Hepatocyte (in vitro differentiated cells): ENCODE measurements around the gene KANK2. TPM values are rescaled to one million over a fixed set of nuclear protein-coding genes. Genes with fewer than 3 reads are reported as not detected.

Experiments used
- DNase-seq: peaks from one replicate; pipeline ENCODE4 v3.0.0-alpha.2; 2016; ENCODE audit warnings: low spot score
- H2AFZ ChIP-seq: fragments of 200-600 bp; sonication (generic); 2 replicates; pipeline ENCODE4 v1.6.0; 2016; ENCODE audit warnings: antibody characterized with exemption, mild to moderate bottlenecking
- H3K27ac ChIP-seq: fragments of 200-600 bp; sonication (generic); 2 replicates; pipeline ENCODE4 v1.5.1; 2016; ENCODE audit warnings: mild to moderate bottlenecking
- H3K27me3 ChIP-seq: fragments of 200-600 bp; sonication (generic); 2 replicates; pipeline ENCODE4 v1.6.1; 2016
- H3K36me3 ChIP-seq: fragments of 200-600 bp; sonication (generic); replicated peaks from 2 replicates; pipeline ENCODE4 v1.5.1; 2016; ENCODE audit warnings: low read depth; ENCODE audit not compliant: insufficient read depth
- H3K4me1 ChIP-seq: fragments of 200-600 bp; sonication (generic); 2 replicates; pipeline ENCODE4 v1.5.1; 2016; ENCODE audit warnings: mild to moderate bottlenecking, moderate library complexity; ENCODE audit not compliant: insufficient read depth
- H3K4me2 ChIP-seq: fragments of 200-600 bp; sonication (generic); 2 replicates; pipeline ENCODE4 v1.6.0; 2016
- H3K4me3 ChIP-seq: fragments of 200-600 bp; sonication (generic); 2 replicates; pipeline ENCODE4 v1.5.1; 2016; ENCODE audit warnings: mild to moderate bottlenecking
- H3K79me2 ChIP-seq: fragments of 200-600 bp; sonication (generic); 2 replicates; pipeline ENCODE4 v1.6.0; 2017; ENCODE audit warnings: mild to moderate bottlenecking
- H3K9me2 ChIP-seq: fragments of 200-600 bp; sonication (generic); replicated peaks from 2 replicates; pipeline ENCODE4 v1.6.0; 2017; ENCODE audit warnings: mild to moderate bottlenecking; ENCODE audit not compliant: insufficient read depth
- H3K9me3 ChIP-seq: fragments of 200-600 bp; sonication (generic); 2 replicates; pipeline ENCODE4 v1.5.1; 2016; ENCODE audit warnings: low read depth, mild to moderate bottlenecking
- H4K20me1 ChIP-seq: fragments of 200-600 bp; sonication (generic); 2 replicates; pipeline ENCODE4 v1.6.0; 2016; ENCODE audit warnings: mild to moderate bottlenecking; ENCODE audit not compliant: insufficient read depth, poor library complexity, severe bottlenecking
- CTCF ChIP-seq: fragments of 200-600 bp; sonication (generic); IDR thresholded peaks from 2 replicates; pipeline ENCODE4 v1.5.1; 2016; ENCODE audit warnings: antibody characterized with exemption, mild to moderate bottlenecking; ENCODE audit not compliant: poor library complexity
- EZH2 ChIP-seq: fragments of 200-600 bp; sonication (generic); IDR thresholded peaks from 2 replicates; pipeline ENCODE4 v1.6.1; 2016; ENCODE audit warnings: antibody characterized with exemption, mild to moderate bottlenecking, borderline replicate concordance
- EZH2phosphoT487 ChIP-seq: fragments of 200-600 bp; sonication (generic); IDR thresholded peaks from one replicate; pipeline ENCODE4 v1.6.1; 2018; ENCODE audit warnings: antibody characterized with exemption, mild to moderate bottlenecking, low read depth, moderate library complexity; ENCODE audit not compliant: unreplicated experiment, severe bottlenecking
- WGBS: methylation state at CpG from one replicate; pipeline ENCODE4 v1.1.6; 2016; ENCODE audit warnings: low lambda C conversion rate; ENCODE audit errors: missing lambda C conversion rate; 5-methylcytosine and 5-hydroxymethylcytosine counted together
- polyA plus RNA-seq: library from polyadenylated mRNA; unstranded; fragments of >200 nt; fragmentation: Nextera tagmentation; extraction: Ambion mirVana; gene quantifications from 2 replicates; pipeline ENCODE4 v1.2.1, GENCODE V29; 2016
- total RNA-seq: library from RNA; depleted of rRNA; stranded (reverse); fragments of >200 nt; gene quantifications from 2 replicates; pipeline ENCODE4 v1.2.3, GENCODE V29; 2014

Gene KANK2
- total and polyA plus RNA-seq, 2 experiments from 2014 or later: 39.6 to 60.3 TPM

DNA sequence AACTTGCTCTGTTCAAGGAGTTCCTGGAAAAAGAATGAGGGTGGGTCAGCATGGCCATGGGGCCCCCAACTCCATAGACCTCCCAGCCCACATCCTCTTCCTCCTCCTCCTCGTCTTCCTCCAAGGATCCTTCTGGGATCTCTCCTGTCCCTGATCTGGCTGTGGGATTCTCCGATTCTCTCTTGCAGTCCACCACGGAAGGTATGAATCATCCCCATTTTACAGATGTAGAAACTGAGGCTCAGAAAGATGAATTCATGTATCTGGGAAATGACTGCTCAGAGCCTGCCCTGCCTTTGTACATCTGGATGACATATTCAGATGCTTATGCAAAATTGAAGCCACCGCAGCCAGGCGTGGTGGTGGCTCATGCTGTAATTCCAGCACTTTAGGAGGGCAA lies 2.2 kb upstream of the KANK2 start:
- Histone ChIP-seq H3K4me3 (no peak overlapping the region), H3K9me3 (no peaks in the 10 kb centered on the region), H3K4me2 (no peak overlapping the region), H4K20me1 (no peaks in the 10 kb centered on the region), H3K27me3 (no peaks in the 10 kb centered on the region), H3K9me2 (no peaks in the 10 kb centered on the region), H3K4me1 (peaks cover 27% of the 10 kb centered on the region), H3K79me2 (peaks cover 23% of the 10 kb centered on the region), H2AFZ (no peak overlapping the region), H3K27ac (no peak overlapping the region), H3K36me3 (no peaks in the 10 kb centered on the region)
- no peak for DNase-seq
- 96% methylated on average over 5 of the region's 5 CpGs for whole genome bisulfite sequencing
- TF ChIP-seq CTCF (no peak), EZH2phosphoT487 (no peak), EZH2 (no peak)

- no peak for TF ChIP-seq EZH2phosphoT487
- no peak for TF ChIP-seq EZH2
- TF ChIP-seq CTCF: no peak
- Histone ChIP-seq H3K27ac (peak overlapping the region; percentile 93), H3K36me3 (no peaks in the 10 kb centered on the region), H3K4me1 (peaks cover 31% of the 10 kb centered on the region), H3K9me2 (no peaks in the 10 kb centered on the region), H2AFZ (no peak overlapping the region), H3K4me2 (no peak overlapping the region), H3K79me2 (peaks cover 29% of the 10 kb centered on the region), H4K20me1 (no peaks in the 10 kb centered on the region), H3K9me3 (no peaks in the 10 kb centered on the region), H3K27me3 (no peaks in the 10 kb centered on the region), H3K4me3 (no peak overlapping the region)
- no peak for DNase-seq
- WGBS: 70% methylated on average over 7 of the region's 7 CpGs
These were observed 1.6 kb upstream of the KANK2 start for GRCh38 chr19:11198769-11199424.

DNA sequence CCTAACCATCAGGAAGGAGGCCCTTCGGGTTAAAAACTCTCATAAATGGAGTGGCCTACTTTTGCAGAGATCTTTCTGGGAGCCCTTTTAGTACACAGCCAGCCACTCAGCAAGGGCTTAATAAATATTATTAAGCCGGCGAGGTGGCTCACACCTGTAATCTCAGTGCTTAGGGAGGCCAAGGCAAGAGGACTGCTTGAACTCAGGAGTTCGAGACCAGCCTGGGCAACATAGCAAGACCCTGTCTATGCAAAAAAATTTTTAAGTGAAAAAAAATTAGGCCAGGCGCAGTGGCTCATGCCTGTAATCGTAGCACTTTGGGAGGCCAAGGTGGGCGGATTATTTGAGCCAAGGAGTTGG lies 810 bp upstream of the KANK2 start:
- Histone ChIP-seq H3K9me2 (no peaks in the 10 kb centered on the region), H3K36me3 (no peaks in the 10 kb centered on the region), H4K20me1 (no peaks in the 10 kb centered on the region), H3K4me3 (no peak overlapping the region), H3K27ac (peak overlapping the region; percentile 93), H3K9me3 (no peaks in the 10 kb centered on the region), H3K79me2 (peaks cover 36% of the 10 kb centered on the region), H3K4me1 (peaks cover 25% of the 10 kb centered on the region), H2AFZ (no peak overlapping the region), H3K4me2 (peak overlapping the region; percentile 98), H3K27me3 (no peaks in the 10 kb centered on the region)
- no peak for DNase-seq
- TF ChIP-seq EZH2: no peak
- no peak for TF ChIP-seq EZH2phosphoT487
- WGBS: 86% methylated on average over 7 of the region's 7 CpGs

DNA sequence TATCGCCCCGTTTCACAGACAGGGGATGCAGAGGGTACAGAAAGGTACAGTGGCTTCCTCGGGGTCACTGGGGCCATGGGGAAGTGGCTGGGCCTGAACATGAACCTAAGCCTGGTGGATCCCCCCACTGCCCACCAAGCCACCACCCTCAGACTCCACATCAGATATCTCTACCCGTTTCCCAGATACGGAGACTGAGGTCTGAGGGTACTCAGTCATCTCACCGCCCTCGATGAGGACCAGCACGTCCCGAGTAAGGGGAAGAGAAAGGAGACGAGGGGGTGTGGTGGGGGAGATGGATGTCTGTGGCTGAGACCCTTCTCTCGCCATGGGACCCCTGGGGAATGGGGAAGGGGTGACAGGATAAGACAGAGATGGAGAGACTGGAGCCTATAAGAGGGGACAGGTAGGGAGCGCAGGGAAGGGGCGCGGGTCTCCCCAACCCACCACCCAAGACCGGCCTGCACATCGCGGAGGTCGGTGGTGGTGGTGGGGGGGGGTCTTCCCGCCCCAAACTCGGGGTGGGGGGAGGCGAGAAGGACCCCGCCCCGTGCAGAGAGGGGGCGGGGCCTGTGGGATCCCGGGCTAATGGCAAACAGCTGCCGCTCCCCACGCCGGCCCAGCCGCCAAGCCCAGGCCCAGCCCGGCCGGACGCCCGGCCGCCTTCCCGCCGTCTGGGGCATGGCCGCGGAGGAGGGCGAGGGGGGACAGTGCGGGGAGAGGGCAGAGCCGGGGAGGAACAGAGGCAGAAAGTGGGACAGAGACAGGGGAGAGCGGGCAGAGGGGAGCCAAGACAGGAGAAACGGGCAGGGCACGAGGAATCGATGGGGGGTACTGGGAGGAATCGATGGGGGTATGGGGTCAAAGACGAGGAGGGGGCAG lies 698 bp downstream of the KANK2 start:
- no peaks in the 10 kb centered on the region for H3K36me3 ChIP-seq
- H3K4me1 ChIP-seq: peaks cover 21% of the 10 kb centered on the region
- peak overlapping the region; percentile 98 for H3K4me2 ChIP-seq
- H2AFZ ChIP-seq: no peak overlapping the region
- no peaks in the 10 kb centered on the region for H3K9me2 ChIP-seq
- peaks cover 47% of the 10 kb centered on the region for H3K79me2 ChIP-seq
- peak overlapping the region; percentile 93 for H3K27ac ChIP-seq
- WGBS: 51% methylated on average over 16 of the region's 47 CpGs
- H3K9me3 ChIP-seq: no peaks in the 10 kb centered on the region
- DNase-seq: peak; percentile 72
- H4K20me1 ChIP-seq: no peaks in the 10 kb centered on the region
- TF ChIP-seq EZH2phosphoT487 (no peak), CTCF (no peak), EZH2 (no peak)
- H3K27me3 ChIP-seq: no peaks in the 10 kb centered on the region
- peak overlapping the region; percentile 87 for H3K4me3 ChIP-seq
